ENCODE results near the gene NBEA.

GRCh38 chr13:35136585-35136984, 194.5 kb downstream of the NBEA start:
- no peak for TF ChIP-seq YY1 (IDR thresholded peaks at IDR 0.05; ENCODE audit: low read depth)
- TF ChIP-seq USF1 (IDR thresholded peaks at IDR 0.05), result no peak
- no peak for TF ChIP-seq FOXM1 (IDR thresholded peaks at IDR 0.05; ENCODE audit: borderline replicate concordance, low read depth)
- no peak for TF ChIP-seq REST (IDR thresholded peaks at IDR 0.05; ENCODE audit: low read depth)
- no peak for TF ChIP-seq TEAD4 (IDR thresholded peaks at IDR 0.05)
- TF ChIP-seq EP300 (IDR thresholded peaks at IDR 0.05; ENCODE audit: borderline replicate concordance), result no peak
- no peak for TF ChIP-seq EGR1 (IDR thresholded peaks at IDR 0.05)
- no peak for TF ChIP-seq TAF1 (IDR thresholded peaks at IDR 0.05; ENCODE audit: low read depth)
- no peak for TF ChIP-seq ZBTB7A (IDR thresholded peaks at IDR 0.05; ENCODE audit: low read depth)
- TF ChIP-seq MAX (IDR thresholded peaks at IDR 0.05), result no peak
- TF ChIP-seq RAD21 (IDR thresholded peaks at IDR 0.05; ENCODE audit: low read depth), result no peak
- TF ChIP-seq NFIC (IDR thresholded peaks at IDR 0.05), result no peak
- no peak for TF ChIP-seq CREB1 (IDR thresholded peaks at IDR 0.05; ENCODE audit: low read depth)

Measured in Ishikawa (cell line).